22Rv1 (cell line): ENCODE results near the gene LCE1F.

Experiments
- ZFX ChIP-seq: fragments of 450-650 bp; IDR thresholded peaks from 2 replicates; pipeline ENCODE4 v1.6.1; 2017; ENCODE audit warnings: antibody characterized with exemption, borderline replicate concordance
- TF ChIP-seq, protein P1 (sequence below): fragments of 450-650 bp; IDR thresholded peaks from 2 replicates; pipeline ENCODE4 v1.5.1; 2017; ENCODE audit warnings: mild to moderate bottlenecking

- TF ChIP-seq, protein P1, sequence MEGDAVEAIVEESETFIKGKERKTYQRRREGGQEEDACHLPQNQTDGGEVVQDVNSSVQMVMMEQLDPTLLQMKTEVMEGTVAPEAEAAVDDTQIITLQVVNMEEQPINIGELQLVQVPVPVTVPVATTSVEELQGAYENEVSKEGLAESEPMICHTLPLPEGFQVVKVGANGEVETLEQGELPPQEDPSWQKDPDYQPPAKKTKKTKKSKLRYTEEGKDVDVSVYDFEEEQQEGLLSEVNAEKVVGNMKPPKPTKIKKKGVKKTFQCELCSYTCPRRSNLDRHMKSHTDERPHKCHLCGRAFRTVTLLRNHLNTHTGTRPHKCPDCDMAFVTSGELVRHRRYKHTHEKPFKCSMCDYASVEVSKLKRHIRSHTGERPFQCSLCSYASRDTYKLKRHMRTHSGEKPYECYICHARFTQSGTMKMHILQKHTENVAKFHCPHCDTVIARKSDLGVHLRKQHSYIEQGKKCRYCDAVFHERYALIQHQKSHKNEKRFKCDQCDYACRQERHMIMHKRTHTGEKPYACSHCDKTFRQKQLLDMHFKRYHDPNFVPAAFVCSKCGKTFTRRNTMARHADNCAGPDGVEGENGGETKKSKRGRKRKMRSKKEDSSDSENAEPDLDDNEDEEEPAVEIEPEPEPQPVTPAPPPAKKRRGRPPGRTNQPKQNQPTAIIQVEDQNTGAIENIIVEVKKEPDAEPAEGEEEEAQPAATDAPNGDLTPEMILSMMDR = no peak
- TF ChIP-seq ZFX = no peak
Measured at GRCh38 chr1:152795686-152796085, 20.7 kb downstream of the LCE1F start.
